HepG2 (cell line): Measurements from ENCODE around the gene SIAH1. TPM values are rescaled to one million over a fixed set of nuclear protein-coding genes. Genes with fewer than 3 reads are reported as not detected.

Source experiments
- FOXK1 ChIP-seq: sonication (generic); formaldehyde crosslinking; IDR thresholded peaks from 2 replicates; pipeline ENCODE4 v1.4.0; 2020; ENCODE audit warnings: low read depth, missing genetic modification reagents, borderline replicate concordance
- GPBP1L1 ChIP-seq: sonication (generic); formaldehyde crosslinking; IDR thresholded peaks from 2 replicates; pipeline ENCODE4 v1.5.0; 2020; ENCODE audit warnings: mild to moderate bottlenecking, missing genetic modification reagents
- HNRNPK ChIP-seq: fragments of 200-400 bp; formaldehyde crosslinking; IDR thresholded peaks from 2 replicates; pipeline ENCODE4 v1.6.1; 2018; ENCODE audit warnings: low read length, low read depth, moderate library complexity, mild to moderate bottlenecking; ENCODE audit not compliant: poor library complexity, severe bottlenecking
- JDP2 ChIP-seq: sonication (generic); formaldehyde crosslinking; IDR thresholded peaks from 2 replicates; pipeline ENCODE4 v1.8.1; 2022; ENCODE audit warnings: missing genetic modification reagents, borderline replicate concordance
- KMT2B ChIP-seq: IDR thresholded peaks from 2 replicates; pipeline ENCODE4 v1.6.1; 2016; ENCODE audit warnings: missing genetic modification reagents, missing compliant biosample characterization
- MXD3 ChIP-seq: IDR thresholded peaks from 2 replicates; pipeline ENCODE4 v1.6.1; 2016; ENCODE audit warnings: mild to moderate bottlenecking, missing biosample characterization, missing genetic modification reagents
- NR1H2 ChIP-seq: sonication (generic); formaldehyde crosslinking; IDR thresholded peaks from 2 replicates; pipeline ENCODE4 v1.8.1; 2022; ENCODE audit warnings: low read depth, missing genetic modification reagents, borderline replicate concordance
- SMAD9 ChIP-seq: sonication (generic); formaldehyde crosslinking; IDR thresholded peaks from 2 replicates; pipeline ENCODE4 v1.5.1; 2020; ENCODE audit warnings: mild to moderate bottlenecking, missing genetic modification reagents
- SMARCC2 ChIP-seq: fragments of 450-650 bp; IDR thresholded peaks from 2 replicates; pipeline ENCODE4 v1.6.1; 2017; ENCODE audit warnings: antibody characterized with exemption, mild to moderate bottlenecking
- SMARCE1 ChIP-seq: fragments of 450-650 bp; IDR thresholded peaks from 2 replicates; pipeline ENCODE4 v1.6.1; 2017; ENCODE audit warnings: borderline replicate concordance
- TRIM24 ChIP-seq: sonication (generic); formaldehyde crosslinking; IDR thresholded peaks from 2 replicates; pipeline ENCODE4 v1.8.0; 2022; ENCODE audit warnings: mild to moderate bottlenecking, missing genetic modification reagents
- WIZ ChIP-seq: sonication (generic); formaldehyde crosslinking; IDR thresholded peaks from 2 replicates; pipeline ENCODE4 v1.5.1; 2020; ENCODE audit warnings: mild to moderate bottlenecking, missing genetic modification reagents
- ZKSCAN5 ChIP-seq: sonication (generic); formaldehyde crosslinking; IDR thresholded peaks from 2 replicates; pipeline ENCODE4 v1.5.1; 2020; ENCODE audit warnings: mild to moderate bottlenecking, missing genetic modification reagents
- ZMAT5 ChIP-seq: sonication (generic); formaldehyde crosslinking; IDR thresholded peaks from 2 replicates; pipeline ENCODE4 v1.5.0; 2020; ENCODE audit warnings: mild to moderate bottlenecking, low read depth, missing genetic modification reagents, borderline replicate concordance
- ZNF230 ChIP-seq: sonication (generic); formaldehyde crosslinking; IDR thresholded peaks from 2 replicates; pipeline ENCODE4 v1.4.0; 2020; ENCODE audit warnings: mild to moderate bottlenecking, missing genetic modification reagents
- ZNF337 ChIP-seq: sonication (generic); formaldehyde crosslinking; IDR thresholded peaks from 2 replicates; pipeline ENCODE4 v1.5.1; 2020; ENCODE audit warnings: missing genetic modification reagents, low read depth, mild to moderate bottlenecking, borderline replicate concordance
- ZNF530 ChIP-seq: sonication (generic); formaldehyde crosslinking; IDR thresholded peaks from 2 replicates; pipeline ENCODE4 v1.5.0; 2020; ENCODE audit warnings: low read depth, mild to moderate bottlenecking, missing genetic modification reagents
- ZNF546 ChIP-seq: sonication (generic); formaldehyde crosslinking; conservative IDR thresholded peaks from 2 replicates; pipeline ENCODE4 v1.8.1; 2023; ENCODE audit warnings: mild to moderate bottlenecking, missing genetic modification reagents
- ZNF547 ChIP-seq: sonication (generic); formaldehyde crosslinking; IDR thresholded peaks from 2 replicates; pipeline ENCODE4 v1.5.1; 2020; ENCODE audit warnings: mild to moderate bottlenecking, missing genetic modification reagents
- ZNF678 ChIP-seq: sonication (generic); formaldehyde crosslinking; IDR thresholded peaks from 2 replicates; pipeline ENCODE4 v1.4.0; 2020; ENCODE audit warnings: mild to moderate bottlenecking, missing genetic modification reagents
- ZNF788 ChIP-seq: sonication (generic); formaldehyde crosslinking; IDR thresholded peaks from 2 replicates; pipeline ENCODE4 v1.5.0; 2020; ENCODE audit warnings: mild to moderate bottlenecking, missing genetic modification reagents, borderline replicate concordance
- ZNF883 ChIP-seq: sonication (generic); formaldehyde crosslinking; IDR thresholded peaks from 2 replicates; pipeline ENCODE4 v1.5.1; 2020; ENCODE audit warnings: mild to moderate bottlenecking, missing genetic modification reagents; ENCODE audit errors: not compliant biosample characterization
- polyA plus RNA-seq, 8 experiments: library from polyadenylated mRNA; depleted of rRNA in 3 of 8; stranded (reverse) in 7 of 8; unstranded in 1 of 8; fragments of >200 nt; fragmentation: Illumina TruSeq in 4 of 8; extraction: Trizol in 4 of 8; gene quantifications; 2 replicates each; pipeline versions ENCODE4 v1.2.1 to v1.2.3, GENCODE V29; 2011 to 2016; ENCODE audit warnings: low read depth in 4 of 8, missing spikeins in 1 of 8, mixed read lengths in 1 of 8; ENCODE audit not compliant: insufficient read depth in 1 of 8
- total RNA-seq, 5 experiments: library from RNA; depleted of rRNA; stranded (reverse); fragments of >200 nt; fragmentation: Illumina TruSeq; extraction: Trizol; gene quantifications; 2 replicates each; pipeline ENCODE4 v1.2.3, GENCODE V29; 2016; ENCODE audit warnings: low read depth in 1 of 5
- TF ChIP-seq, protein P1 (sequence below): sonication (generic); formaldehyde crosslinking; IDR thresholded peaks from 2 replicates; pipeline ENCODE4 v1.4.0; 2020; ENCODE audit warnings: low read depth, mild to moderate bottlenecking, missing genetic modification reagents
- TF ChIP-seq, protein P2 (sequence below): sonication (generic); formaldehyde crosslinking; IDR thresholded peaks from 2 replicates; pipeline ENCODE4 v1.5.0; 2020; ENCODE audit warnings: missing genetic modification reagents

The SIAH1 gene
- total and polyA plus RNA-seq, 2 of the 13 experiments (the other 11 are each of a cell fraction or from before 2014, with no cell fraction given), result 16.0 to 28.6 TPM

GRCh38 chr16:48385253-48386150 is at the start of gene SIAH1 (continued):
- TF ChIP-seq, protein P1, sequence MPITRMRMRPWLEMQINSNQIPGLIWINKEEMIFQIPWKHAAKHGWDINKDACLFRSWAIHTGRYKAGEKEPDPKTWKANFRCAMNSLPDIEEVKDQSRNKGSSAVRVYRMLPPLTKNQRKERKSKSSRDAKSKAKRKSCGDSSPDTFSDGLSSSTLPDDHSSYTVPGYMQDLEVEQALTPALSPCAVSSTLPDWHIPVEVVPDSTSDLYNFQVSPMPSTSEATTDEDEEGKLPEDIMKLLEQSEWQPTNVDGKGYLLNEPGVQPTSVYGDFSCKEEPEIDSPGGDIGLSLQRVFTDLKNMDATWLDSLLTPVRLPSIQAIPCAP (CRISPR knock-in tag), result no peak
- TF ChIP-seq SMARCE1 (no peak), WIZ (CRISPR knock-in tag) (peak; percentile 32; the same call in 1 of the 2 replicates), ZNF788 (CRISPR knock-in tag) (0 out of 2 replicates have a peak, but pooled peaks have one; percentile 51), ZNF678 (0 out of 2 replicates have a peak, but pooled peaks have one; percentile 8), HNRNPK (no peak), TRIM24 (CRISPR knock-in tag) (no peak), FOXK1 (peak; percentile 32; the same call in 1 of the 2 replicates), JDP2 (CRISPR knock-in tag) (no peak), ZNF547 (CRISPR knock-in tag) (0 out of 2 replicates have a peak, but pooled peaks have one; percentile 79), KMT2B (CRISPR knock-in tag) (peak; percentile 61; the same call in 1 of the 2 replicates), NR1H2 (peak; percentile 42; the same call in 1 of the 2 replicates), MXD3 (CRISPR knock-in tag) (peak; percentile 84; the same call in 1 of the 2 replicates), SMARCC2 (no peak), ZKSCAN5 (CRISPR knock-in tag) (no peak), GPBP1L1 (CRISPR knock-in tag) (no peak), ZNF337 (CRISPR knock-in tag) (peak; percentile 21; the same call in 1 of the 2 replicates), ZNF883 (CRISPR knock-in tag) (peak; percentile 88), ZNF530 (CRISPR knock-in tag) (no peak), ZNF546 (peak; percentile 68), SMAD9 (CRISPR knock-in tag) (no peak), ZNF230 (CRISPR knock-in tag) (no peak), ZMAT5 (CRISPR knock-in tag) (no peak)
- TF ChIP-seq, protein P2, sequence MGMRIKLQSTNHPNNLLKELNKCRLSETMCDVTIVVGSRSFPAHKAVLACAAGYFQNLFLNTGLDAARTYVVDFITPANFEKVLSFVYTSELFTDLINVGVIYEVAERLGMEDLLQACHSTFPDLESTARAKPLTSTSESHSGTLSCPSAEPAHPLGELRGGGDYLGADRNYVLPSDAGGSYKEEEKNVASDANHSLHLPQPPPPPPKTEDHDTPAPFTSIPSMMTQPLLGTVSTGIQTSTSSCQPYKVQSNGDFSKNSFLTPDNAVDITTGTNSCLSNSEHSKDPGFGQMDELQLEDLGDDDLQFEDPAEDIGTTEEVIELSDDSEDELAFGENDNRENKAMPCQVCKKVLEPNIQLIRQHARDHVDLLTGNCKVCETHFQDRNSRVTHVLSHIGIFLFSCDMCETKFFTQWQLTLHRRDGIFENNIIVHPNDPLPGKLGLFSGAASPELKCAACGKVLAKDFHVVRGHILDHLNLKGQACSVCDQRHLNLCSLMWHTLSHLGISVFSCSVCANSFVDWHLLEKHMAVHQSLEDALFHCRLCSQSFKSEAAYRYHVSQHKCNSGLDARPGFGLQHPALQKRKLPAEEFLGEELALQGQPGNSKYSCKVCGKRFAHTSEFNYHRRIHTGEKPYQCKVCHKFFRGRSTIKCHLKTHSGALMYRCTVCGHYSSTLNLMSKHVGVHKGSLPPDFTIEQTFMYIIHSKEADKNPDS (CRISPR knock-in tag), result no peak
